ENCODE results near the gene LOXL3.

- TF ChIP-seq RFX5 (IDR thresholded peaks at IDR 0.05; ENCODE audit: low read length) (no peak), EP300 (IDR thresholded peaks at IDR 0.05; ENCODE audit: borderline replicate concordance in 1 of 2, low read depth in 1 of 2, low read length in 1 of 2) (no peak), REST (IDR thresholded peaks at IDR 0.05; ENCODE audit: low read depth, low read length) (no peak), GABPA (IDR thresholded peaks at IDR 0.05; ENCODE audit: low read depth) (no peak)
- TF ChIP-seq, protein P1, sequence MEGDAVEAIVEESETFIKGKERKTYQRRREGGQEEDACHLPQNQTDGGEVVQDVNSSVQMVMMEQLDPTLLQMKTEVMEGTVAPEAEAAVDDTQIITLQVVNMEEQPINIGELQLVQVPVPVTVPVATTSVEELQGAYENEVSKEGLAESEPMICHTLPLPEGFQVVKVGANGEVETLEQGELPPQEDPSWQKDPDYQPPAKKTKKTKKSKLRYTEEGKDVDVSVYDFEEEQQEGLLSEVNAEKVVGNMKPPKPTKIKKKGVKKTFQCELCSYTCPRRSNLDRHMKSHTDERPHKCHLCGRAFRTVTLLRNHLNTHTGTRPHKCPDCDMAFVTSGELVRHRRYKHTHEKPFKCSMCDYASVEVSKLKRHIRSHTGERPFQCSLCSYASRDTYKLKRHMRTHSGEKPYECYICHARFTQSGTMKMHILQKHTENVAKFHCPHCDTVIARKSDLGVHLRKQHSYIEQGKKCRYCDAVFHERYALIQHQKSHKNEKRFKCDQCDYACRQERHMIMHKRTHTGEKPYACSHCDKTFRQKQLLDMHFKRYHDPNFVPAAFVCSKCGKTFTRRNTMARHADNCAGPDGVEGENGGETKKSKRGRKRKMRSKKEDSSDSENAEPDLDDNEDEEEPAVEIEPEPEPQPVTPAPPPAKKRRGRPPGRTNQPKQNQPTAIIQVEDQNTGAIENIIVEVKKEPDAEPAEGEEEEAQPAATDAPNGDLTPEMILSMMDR (IDR thresholded peaks at IDR 0.05), result no peak
- TF ChIP-seq, protein P2, sequence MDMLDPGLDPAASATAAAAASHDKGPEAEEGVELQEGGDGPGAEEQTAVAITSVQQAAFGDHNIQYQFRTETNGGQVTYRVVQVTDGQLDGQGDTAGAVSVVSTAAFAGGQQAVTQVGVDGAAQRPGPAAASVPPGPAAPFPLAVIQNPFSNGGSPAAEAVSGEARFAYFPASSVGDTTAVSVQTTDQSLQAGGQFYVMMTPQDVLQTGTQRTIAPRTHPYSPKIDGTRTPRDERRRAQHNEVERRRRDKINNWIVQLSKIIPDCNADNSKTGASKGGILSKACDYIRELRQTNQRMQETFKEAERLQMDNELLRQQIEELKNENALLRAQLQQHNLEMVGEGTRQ (IDR thresholded peaks at IDR 0.05; ENCODE audit: borderline replicate concordance, low read depth, low read length), result no peak
Observed at GRCh38 chr2:74534411-74534810, 19.3 kb downstream of the LOXL3 start.
